HG02759 (cell line): ENCODE results near the gene SLC25A47.
"Not testable (repeated sequence)": the region's sequence is repeated elsewhere in the genome, so short reads cannot be mapped to it uniquely, and the experiment has no call there.

ENCODE experiments used
- ATAC-seq: cut with Tn5 transposase; IDR thresholded peaks from one replicate; pipeline ENCODE4 v1.9.1; 2021; ENCODE audit warnings: mild to moderate bottlenecking, moderate library complexity; ENCODE audit not compliant: unreplicated experiment

Gene SLC25A47

GRCh38 chr14:100323121-100323941 lies at the start of gene SLC25A47:
SLC25A47 (plus strand) TSS chr14:100323339; CDS start chr14:100323415, 76 bp downstream.
- ATAC-seq: no peak

GRCh38 chr14:100274250-100274649 lies 48.9 kb upstream of the SLC25A47 start:
- ATAC-seq: no peak

- no peak for ATAC-seq
These were observed 47.9 kb upstream of the SLC25A47 start for GRCh38 chr14:100275214-100275613.

GRCh38 chr14:100278702-100279101 lies 44.4 kb upstream of the SLC25A47 start:
- peak; percentile 69 for ATAC-seq

- no peak for ATAC-seq
These were observed 44.0 kb upstream of the SLC25A47 start for GRCh38 chr14:100279133-100279532.

- ATAC-seq: no peak
These were observed 43.6 kb upstream of the SLC25A47 start for GRCh38 chr14:100279563-100279962.

- no peak for ATAC-seq
These were observed 41.7 kb upstream of the SLC25A47 start for GRCh38 chr14:100281286-100282082.

- no peak for ATAC-seq
These were observed 41.1 kb upstream of the SLC25A47 start for GRCh38 chr14:100282083-100282350.

GRCh38 chr14:100282766-100283419 lies 40.2 kb upstream of the SLC25A47 start:
- ATAC-seq: no peak

- not testable (repeated sequence) for ATAC-seq
These were observed 39.7 kb upstream of the SLC25A47 start for GRCh38 chr14:100283436-100283835.

GRCh38 chr14:100283984-100284881 lies 38.9 kb upstream of the SLC25A47 start:
- no peak for ATAC-seq

GRCh38 chr14:100285021-100285912 lies 37.9 kb upstream of the SLC25A47 start:
- peak; percentile 88 for ATAC-seq

GRCh38 chr14:100285913-100286400 lies 37.2 kb upstream of the SLC25A47 start:
- no peak for ATAC-seq

- ATAC-seq: no peak
These were observed 36.5 kb upstream of the SLC25A47 start for GRCh38 chr14:100286484-100287191.

GRCh38 chr14:100287202-100287997 lies 35.7 kb upstream of the SLC25A47 start:
- no peak for ATAC-seq

GRCh38 chr14:100287998-100288295 lies 35.2 kb upstream of the SLC25A47 start:
- not testable (repeated sequence) for ATAC-seq

- no peak for ATAC-seq
These were observed 34.6 kb upstream of the SLC25A47 start for GRCh38 chr14:100288382-100289185.
